Measurements from ENCODE around the gene UBE2H.

- TF ChIP-seq CTCF (conservative IDR thresholded peaks at IDR 0.05) (no peak), ZFX (IDR thresholded peaks at IDR 0.05) (no peak)
Measured at GRCh38 chr7:129919492-129919891, 33.3 kb downstream of the UBE2H start.

Measured in C4-2B (cell line).